GM12878 (cell line): ENCODE results near the gene SLC2A9. TPM values are rescaled to one million over a fixed set of nuclear protein-coding genes. Genes with fewer than 3 reads are reported as not detected.

ENCODE experiments used
- ATAC-seq: fragments of 200-7000 bp; cut with Tn5 transposase; 3 replicates; pipeline ENCODE4 v1.9.1; 2020; ENCODE audit warnings: mild to moderate bottlenecking, moderate library complexity
- BruUV-seq: library from RNA; stranded (reverse); fragments of 400-500 nt; replicated peaks from 2 replicates; lab custom pipeline; 2021; lab: Mats Ljungman, UMichigan
- CTCF ChIA-PET: fragments of 300-600 bp; sonication (Branson Sonifier 250); formaldehyde crosslinking; extraction: SDS; loops from one replicate; lab custom pipeline; 2021; ENCODE audit warnings: inconsistent platforms; lab: Yijun Ruan, JAX
- POLR2A ChIA-PET: fragments of 350-600 bp; formaldehyde crosslinking; extraction: SDS; loops from one replicate; lab custom pipeline; 2021; ENCODE audit warnings: inconsistent platforms; lab: Charles Lee
- RAD21 ChIA-PET: fragments of 300-600 bp; sonication (Branson Sonifier 250); formaldehyde crosslinking; loops from one replicate; lab custom pipeline; 2023; ENCODE audit warnings: antibody characterized with exemption; ENCODE audit not compliant: unreplicated experiment; lab: Charles Lee
- SMC1A ChIA-PET: fragments of 300-600 bp; sonication (Branson Sonifier 250); formaldehyde crosslinking; loops from one replicate; lab custom pipeline; 2023; ENCODE audit not compliant: unreplicated experiment, uncharacterized antibody; lab: Charles Lee
- DNase-seq: peaks from one replicate; pipeline ENCODE4 v3.0.0-alpha.2; 2011; ENCODE audit warnings: low read depth, low spot score
- FAIRE-seq: peaks from 3 replicates; lab custom pipeline; 2011; peaks lifted over from hg19 to GRCh38; lab: Jason Lieb, UNC
- H2AFZ ChIP-seq: 2 replicates; pipeline ENCODE4 v1.6.0; 2011; ENCODE audit warnings: low read depth, low read length, control low read depth; ENCODE audit not compliant: control insufficient read depth
- H3K27ac ChIP-seq: 2 replicates; pipeline ENCODE4 v1.5.1; 2011; ENCODE audit warnings: control low read depth; ENCODE audit not compliant: control insufficient read depth, insufficient read depth
- H3K27me3 ChIP-seq, 2 experiments: replicated peaks in 1 of 2; 2 replicates each; pipeline versions ENCODE4 v1.6.0 to v1.6.1; 2011; ENCODE audit warnings: low read length in 1 of 2; ENCODE audit not compliant: control insufficient read depth in 2 of 2, insufficient read depth in 2 of 2
- H3K36me3 ChIP-seq, 2 experiments: 2 replicates each; pipeline ENCODE4 v1.5.1; 2011; ENCODE audit warnings: low read length in 1 of 2; ENCODE audit not compliant: control insufficient read depth in 2 of 2, insufficient read depth in 2 of 2
- H3K4me1 ChIP-seq: 2 replicates; pipeline ENCODE4 v1.6.1; 2011; ENCODE audit warnings: mild to moderate bottlenecking, low read length, moderate library complexity, mixed read lengths; ENCODE audit not compliant: control insufficient read depth, insufficient read depth
- H3K4me2 ChIP-seq: 2 replicates; pipeline ENCODE4 v1.6.0; 2011; ENCODE audit warnings: control low read depth; ENCODE audit not compliant: control insufficient read depth, insufficient read depth
- H3K4me3 ChIP-seq: fragments of 200-600 bp; sonication (generic); 2 replicates; pipeline ENCODE4 v1.5.1; 2016
- H3K79me2 ChIP-seq: 2 replicates; pipeline ENCODE4 v1.6.0; 2011; ENCODE audit warnings: low read length; ENCODE audit not compliant: control insufficient read depth, insufficient read depth
- H3K9ac ChIP-seq: 2 replicates; pipeline ENCODE4 v1.8.0; 2011; ENCODE audit warnings: low read length, control low read depth, mixed read lengths; ENCODE audit not compliant: control insufficient read depth, insufficient read depth
- H3K9me3 ChIP-seq: replicated peaks from 3 replicates; pipeline ENCODE4 v1.5.1; 2011; ENCODE audit warnings: mild to moderate bottlenecking, low read length; ENCODE audit not compliant: control insufficient read depth, insufficient read depth
- H4K20me1 ChIP-seq: 2 replicates; pipeline ENCODE4 v1.6.0; 2011; ENCODE audit not compliant: control insufficient read depth, insufficient read depth
- CHD2 ChIP-seq: IDR thresholded peaks from 2 replicates; pipeline ENCODE4 v1.6.1; 2011; ENCODE audit warnings: low read depth, low read length, improper control_type of control experiment, borderline replicate concordance
- JUND ChIP-seq: IDR thresholded peaks from 2 replicates; pipeline ENCODE4 v1.6.1; 2012; ENCODE audit warnings: low read depth, mild to moderate bottlenecking, low read length, improper control_type of control experiment, moderate library complexity
- RFX5 ChIP-seq: IDR thresholded peaks from 2 replicates; pipeline ENCODE4 v1.6.1; 2011; ENCODE audit warnings: low read depth, low read length, improper control_type of control experiment
- SREBF1 ChIP-seq: IDR thresholded peaks from 2 replicates; pipeline ENCODE4 v1.6.1; 2012; ENCODE audit warnings: mild to moderate bottlenecking, low read length
- TARDBP ChIP-seq: IDR thresholded peaks from 2 replicates; pipeline ENCODE4 v1.6.1; 2016; ENCODE audit warnings: borderline replicate concordance
- ZNF274 ChIP-seq: IDR thresholded peaks from one replicate; pipeline ENCODE4 v1.8.0; 2011; ENCODE audit not compliant: insufficient read length, insufficient read depth
- WGBS: methylation state at CpG from one replicate; pipeline ENCODE4 v1.1.6; 2016; ENCODE audit warnings: low lambda C conversion rate; ENCODE audit not compliant: insufficient replicate concordance, insufficient coverage; ENCODE audit errors: missing lambda C conversion rate; 5-methylcytosine and 5-hydroxymethylcytosine counted together
- in situ Hi-C: fragments of 300-500 bp; cut with MboI; formaldehyde crosslinking; loops from 9 replicates; pipeline ENCODE4 v1.14.3; 2018; ENCODE audit warnings: mixed read lengths
- intact Hi-C: fragments of 100-400 bp; cut with micrococcal nuclease; formaldehyde crosslinking; loops from one replicate; pipeline ENCODE4 v1.14.2; 2022; ENCODE audit not compliant: unreplicated experiment
- polyA plus RNA-seq, 11 experiments: library from polyadenylated mRNA; depleted of rRNA in 4 of 11; unstranded in 6 of 11; stranded (reverse) in 5 of 11; fragments of >200 nt; fragmentation: Nextera tagmentation in 4 of 11; fragmentation: Illumina TruSeq in 1 of 11; extraction: Ambion mirVana in 4 of 11; extraction: Trizol in 1 of 11; gene quantifications; 1 replicate in 1 of 11; 2 replicates in 10 of 11; pipeline versions ENCODE4 v1.2.1 to v1.2.3, GENCODE V29; 2011 to 2016; ENCODE audit warnings: inconsistent platforms in 2 of 11, missing spikeins in 2 of 11, low read depth in 1 of 11
- total RNA-seq, 4 experiments: library from RNA; depleted of rRNA in 3 of 4; stranded (reverse); fragments of >200 nt in 3 of 4; fragmentation: Illumina TruSeq in 1 of 4; extraction: Trizol in 1 of 4; gene quantifications; 2 replicates each; pipeline versions ENCODE4 v1.2.1 to v1.2.3, GENCODE V29; 2013 to 2021
- TF ChIP-seq, protein P1 (sequence below): fragments of 450-650 bp; IDR thresholded peaks from 2 replicates; pipeline ENCODE4 v1.6.1; 2016; ENCODE audit warnings: mild to moderate bottlenecking

SLC2A9 gene
- total and polyA plus RNA-seq, 10 of the 15 experiments (the other 5 are each of a cell fraction or from before 2014, with no cell fraction given) = 0.28 to 2.8 (median 1.2) TPM

DNA sequence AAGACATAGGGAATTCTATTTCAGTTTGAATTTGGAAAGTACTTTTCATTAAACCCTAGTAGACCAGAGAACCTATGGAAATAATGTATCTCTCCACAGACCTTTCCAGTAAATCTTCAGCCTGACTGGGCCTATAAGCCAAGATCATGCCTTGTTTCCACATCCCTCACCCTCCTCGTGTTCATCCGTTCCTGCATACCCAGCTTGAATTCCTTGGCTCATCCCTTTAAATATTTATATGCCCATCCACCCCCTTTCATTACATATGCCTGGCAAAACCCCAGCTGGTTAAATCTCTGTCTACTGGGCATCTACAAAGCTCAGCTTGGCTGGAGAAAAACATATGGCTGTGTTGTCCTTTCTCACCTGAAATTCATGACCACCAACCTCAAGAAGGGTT is 32.4 kb downstream of the SLC2A9 start:
- no peak overlapping the region for H3K9ac ChIP-seq
- H3K27ac ChIP-seq = no peak overlapping the region
- no peaks in the 10 kb centered on the region; the same call in 2 of the 3 replicates for H3K9me3 ChIP-seq
- H3K4me1 ChIP-seq = peaks cover 14% of the 10 kb centered on the region
- ChIA-PET RAD21 (interaction anchor here (1.0 to 4.8 kb wide), 6 partner anchors 17 to 182 kb away, joined by 3 to 41 read pairs (median 4); no protein-coding TSS in a partner anchor), POLR2A (interaction anchor here (1.9 to 2.9 kb wide), 3 partner anchors 10 to 18 kb away, joined by 6 to 15 read pairs (median 7); no protein-coding TSS in a partner anchor), CTCF (interaction anchor here (0.8 to 6.1 kb wide), 8 partner anchors 9 to 26 kb away, joined by 3 to 49 read pairs (median 5); no protein-coding TSS in a partner anchor), SMC1A (interaction anchor here (0.9 to 6.1 kb wide), 11 partner anchors 8 to 29 kb away, joined by 3 to 43 read pairs (median 6); no protein-coding TSS in a partner anchor)
- H3K36me3 ChIP-seq = no peaks in the 10 kb centered on the region
- TF ChIP-seq JUND = no peak
- TF ChIP-seq TARDBP = no peak
- TF ChIP-seq RFX5 = no peak
- TF ChIP-seq, protein P1, sequence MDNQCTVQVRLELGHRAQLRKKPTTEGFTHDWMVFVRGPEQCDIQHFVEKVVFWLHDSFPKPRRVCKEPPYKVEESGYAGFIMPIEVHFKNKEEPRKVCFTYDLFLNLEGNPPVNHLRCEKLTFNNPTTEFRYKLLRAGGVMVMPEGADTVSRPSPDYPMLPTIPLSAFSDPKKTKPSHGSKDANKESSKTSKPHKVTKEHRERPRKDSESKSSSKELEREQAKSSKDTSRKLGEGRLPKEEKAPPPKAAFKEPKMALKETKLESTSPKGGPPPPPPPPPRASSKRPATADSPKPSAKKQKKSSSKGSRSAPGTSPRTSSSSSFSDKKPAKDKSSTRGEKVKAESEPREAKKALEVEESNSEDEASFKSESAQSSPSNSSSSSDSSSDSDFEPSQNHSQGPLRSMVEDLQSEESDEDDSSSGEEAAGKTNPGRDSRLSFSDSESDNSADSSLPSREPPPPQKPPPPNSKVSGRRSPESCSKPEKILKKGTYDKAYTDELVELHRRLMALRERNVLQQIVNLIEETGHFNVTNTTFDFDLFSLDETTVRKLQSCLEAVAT = no peak
- TF ChIP-seq CHD2 = no peak
- no peak for TF ChIP-seq ZNF274
- TF ChIP-seq SREBF1 = no peak
- no peak for ATAC-seq
- H3K4me3 ChIP-seq = peak overlapping the region; percentile 5; the same call in 1 of the 2 replicates
- no peak for FAIRE-seq
- H4K20me1 ChIP-seq = no peaks in the 10 kb centered on the region
- DNase-seq = no peak
- peak overlapping the region; percentile 5; the same call in 1 of the 2 replicates for H3K4me2 ChIP-seq
- 30% methylated on average over 2 of the region's 2 CpGs for WGBS
- H3K27me3 ChIP-seq = no peaks in the 10 kb centered on the region
- in situ Hi-C loops = no loop called here
- H2AFZ ChIP-seq = no peak overlapping the region
- BruUV-seq = no TSS peak
- intact Hi-C loops = no loop called here
- H3K79me2 ChIP-seq = no peaks in the 10 kb centered on the region
